ENCODE measurements around the gene PRKG1.

The PRKG1 gene

DNA sequence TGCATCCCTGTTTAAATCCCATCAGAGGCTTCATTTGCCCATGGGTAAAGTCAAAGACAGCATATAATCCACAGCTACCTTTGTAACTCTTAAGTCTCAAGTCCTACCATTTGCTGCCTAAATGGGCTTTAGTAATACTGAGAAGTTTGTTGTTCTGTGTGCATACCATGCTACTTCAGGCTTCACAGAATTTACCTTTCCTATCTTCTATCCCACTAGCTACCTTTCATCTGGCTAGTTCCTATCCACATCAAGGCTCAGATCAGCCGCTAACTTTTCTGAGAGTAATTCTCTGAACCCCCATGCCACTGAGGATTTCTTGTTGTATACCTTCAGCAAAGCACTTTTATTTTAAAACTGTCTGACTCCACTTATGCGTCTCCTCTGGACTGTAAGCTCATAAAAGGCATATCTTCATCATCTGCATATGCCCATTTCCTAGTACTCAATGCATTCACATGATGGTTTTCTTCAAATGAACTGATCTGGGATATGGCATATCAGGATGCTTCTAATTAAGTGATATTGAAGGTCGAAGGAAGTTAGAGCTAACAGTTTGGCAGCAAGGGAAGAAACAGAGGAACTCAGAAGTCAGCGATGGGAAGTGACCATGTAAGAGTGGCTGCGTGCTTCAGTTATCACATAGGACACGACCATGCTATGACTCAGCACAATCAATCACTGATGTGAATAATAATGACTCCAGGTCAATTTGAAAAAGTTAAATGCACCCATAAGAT lies 955.9 kb downstream of the PRKG1 start:
- Histone ChIP-seq H3K36me3 (ENCODE audit: insufficient read depth, low read length) (no peaks in the 10 kb centered on the region), H3K4me2 (ENCODE audit: insufficient read depth, low read length) (no peak overlapping the region), H3K79me2 (ENCODE audit: insufficient read depth, low read length) (no peaks in the 10 kb centered on the region), H3K9me3 (ENCODE audit: insufficient read depth, low read length, severe bottlenecking) (no peaks in the 10 kb centered on the region), H3K4me1 (ENCODE audit: insufficient read depth, low read length) (no peaks in the 10 kb centered on the region), H3K9ac (ENCODE audit: low read depth, low read length) (no peak overlapping the region), H2AFZ (ENCODE audit: low read depth, low read length) (no peak overlapping the region), H3K4me3 (ENCODE audit: low read depth in 1 of 2, low read length in 2 of 2) (no peak overlapping the region), H3K27me3 (ENCODE audit: insufficient read depth, low read length, poor library complexity) (no peaks in the 10 kb centered on the region), H4K20me1 (ENCODE audit: insufficient read depth, low read length) (no peaks in the 10 kb centered on the region), H3K27ac (ENCODE audit: low read length) (no peak overlapping the region)
- DNase-seq (no peak), ATAC-seq (ENCODE audit: insufficient read depth, low read depth) (no peak)
- TF ChIP-seq, protein P1, sequence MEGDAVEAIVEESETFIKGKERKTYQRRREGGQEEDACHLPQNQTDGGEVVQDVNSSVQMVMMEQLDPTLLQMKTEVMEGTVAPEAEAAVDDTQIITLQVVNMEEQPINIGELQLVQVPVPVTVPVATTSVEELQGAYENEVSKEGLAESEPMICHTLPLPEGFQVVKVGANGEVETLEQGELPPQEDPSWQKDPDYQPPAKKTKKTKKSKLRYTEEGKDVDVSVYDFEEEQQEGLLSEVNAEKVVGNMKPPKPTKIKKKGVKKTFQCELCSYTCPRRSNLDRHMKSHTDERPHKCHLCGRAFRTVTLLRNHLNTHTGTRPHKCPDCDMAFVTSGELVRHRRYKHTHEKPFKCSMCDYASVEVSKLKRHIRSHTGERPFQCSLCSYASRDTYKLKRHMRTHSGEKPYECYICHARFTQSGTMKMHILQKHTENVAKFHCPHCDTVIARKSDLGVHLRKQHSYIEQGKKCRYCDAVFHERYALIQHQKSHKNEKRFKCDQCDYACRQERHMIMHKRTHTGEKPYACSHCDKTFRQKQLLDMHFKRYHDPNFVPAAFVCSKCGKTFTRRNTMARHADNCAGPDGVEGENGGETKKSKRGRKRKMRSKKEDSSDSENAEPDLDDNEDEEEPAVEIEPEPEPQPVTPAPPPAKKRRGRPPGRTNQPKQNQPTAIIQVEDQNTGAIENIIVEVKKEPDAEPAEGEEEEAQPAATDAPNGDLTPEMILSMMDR (IDR thresholded peaks at IDR 0.05; ENCODE audit: borderline replicate concordance, extremely low read depth, low read length, poor library complexity, severe bottlenecking): no peak

DNA sequence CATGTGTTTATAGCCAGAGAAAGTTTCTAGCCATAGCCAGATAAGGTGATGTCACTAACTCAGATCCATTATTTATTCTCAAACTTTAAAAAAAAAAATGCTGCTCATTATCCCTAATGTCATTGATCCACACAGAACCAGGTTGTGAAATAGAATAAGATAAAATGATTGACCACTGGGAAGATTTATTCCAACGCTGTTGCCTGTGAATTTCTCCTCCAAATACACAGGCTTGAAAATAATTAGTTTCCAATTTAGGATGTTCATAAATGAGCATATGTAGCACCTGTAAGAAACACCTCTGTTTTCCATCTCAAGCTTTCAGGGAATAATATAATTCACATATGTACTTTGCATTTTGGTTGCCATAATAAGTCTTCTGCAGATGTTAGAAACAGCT lies 956.7 kb downstream of the PRKG1 start:
- Histone ChIP-seq H3K4me1 (ENCODE audit: insufficient read depth, low read length) (no peaks in the 10 kb centered on the region), H2AFZ (ENCODE audit: low read depth, low read length) (no peak overlapping the region), H3K27me3 (ENCODE audit: insufficient read depth, low read length, poor library complexity) (no peaks in the 10 kb centered on the region), H3K27ac (ENCODE audit: low read length) (no peak overlapping the region), H3K4me2 (ENCODE audit: insufficient read depth, low read length) (no peak overlapping the region), H3K4me3 (ENCODE audit: low read depth in 1 of 2, low read length in 2 of 2) (no peak overlapping the region), H3K9ac (ENCODE audit: low read depth, low read length) (no peak overlapping the region), H3K9me3 (ENCODE audit: insufficient read depth, low read length, severe bottlenecking) (no peaks in the 10 kb centered on the region), H3K36me3 (ENCODE audit: insufficient read depth, low read length) (no peaks in the 10 kb centered on the region), H4K20me1 (ENCODE audit: insufficient read depth, low read length) (no peaks in the 10 kb centered on the region), H3K79me2 (ENCODE audit: insufficient read depth, low read length) (no peaks in the 10 kb centered on the region)
- no peak for TF ChIP-seq EZH2 (IDR thresholded peaks at IDR 0.05; ENCODE audit: borderline replicate concordance, low read depth, low read length, severe bottlenecking)
- TF ChIP-seq, protein P1 (IDR thresholded peaks at IDR 0.05; ENCODE audit: borderline replicate concordance, extremely low read depth, low read length, poor library complexity, severe bottlenecking): no peak
- ATAC-seq (ENCODE audit: insufficient read depth, low read depth) (no peak), DNase-seq (no peak)

DNA sequence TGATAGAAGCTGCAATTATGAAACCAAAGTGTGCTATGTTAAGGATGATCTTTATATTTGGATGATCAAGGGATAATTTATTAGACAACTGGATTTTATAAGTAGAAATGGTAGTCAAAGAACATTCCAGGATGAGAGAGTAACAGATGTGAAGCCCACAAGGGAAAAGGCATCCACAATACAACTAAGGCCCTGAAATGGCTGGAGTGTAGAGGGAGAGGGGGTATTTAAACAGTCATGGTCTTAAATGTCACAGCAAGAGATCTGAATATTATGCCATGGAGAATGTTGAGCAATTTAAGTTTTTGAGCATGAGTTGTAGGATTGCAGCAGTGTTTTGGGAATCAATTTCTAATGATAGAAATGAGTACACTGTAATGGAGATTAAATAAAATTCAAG lies 957.5 kb downstream of the PRKG1 start:
- Histone ChIP-seq H3K27ac (ENCODE audit: low read length) (no peak overlapping the region), H3K36me3 (ENCODE audit: insufficient read depth, low read length) (no peaks in the 10 kb centered on the region), H3K4me2 (ENCODE audit: insufficient read depth, low read length) (no peak overlapping the region), H3K4me3 (ENCODE audit: low read depth in 1 of 2, low read length in 2 of 2) (no peak overlapping the region), H3K4me1 (ENCODE audit: insufficient read depth, low read length) (no peaks in the 10 kb centered on the region), H3K9me3 (ENCODE audit: insufficient read depth, low read length, severe bottlenecking) (no peaks in the 10 kb centered on the region), H4K20me1 (ENCODE audit: insufficient read depth, low read length) (no peaks in the 10 kb centered on the region), H3K79me2 (ENCODE audit: insufficient read depth, low read length) (no peaks in the 10 kb centered on the region), H3K9ac (ENCODE audit: low read depth, low read length) (no peak overlapping the region), H3K27me3 (ENCODE audit: insufficient read depth, low read length, poor library complexity) (no peaks in the 10 kb centered on the region), H2AFZ (ENCODE audit: low read depth, low read length) (no peak overlapping the region)
- DNase-seq (no peak), ATAC-seq (ENCODE audit: insufficient read depth, low read depth) (no peak)
- TF ChIP-seq, protein P1 (IDR thresholded peaks at IDR 0.05; ENCODE audit: borderline replicate concordance, extremely low read depth, low read length, poor library complexity, severe bottlenecking): no peak
- TF ChIP-seq EZH2 (IDR thresholded peaks at IDR 0.05; ENCODE audit: borderline replicate concordance, low read depth, low read length, severe bottlenecking): no peak
